SK-N-SH treated with all-trans-retinoic acid at 6 μM for 48 hours (cell line): Measurements from ENCODE around the gene INSIG2.

Experiments used
- ATAC-seq: fragments of 200-7000 bp; cut with Tn5 transposase; 3 replicates; pipeline ENCODE4 v1.9.1; 2020; ENCODE audit warnings: mild to moderate bottlenecking, moderate library complexity
- ARNTL ChIP-seq: fragments of 450-650 bp; formaldehyde crosslinking; IDR thresholded peaks from 2 replicates; pipeline ENCODE4 v1.5.0; 2020; ENCODE audit warnings: low read depth, mild to moderate bottlenecking, moderate library complexity, borderline replicate concordance
- CREB5 ChIP-seq: fragments of 250-450 bp; sonication (Bioruptor Pico); IDR thresholded peaks from 2 replicates; pipeline ENCODE4 v1.5.1; 2020; ENCODE audit warnings: low read depth, mild to moderate bottlenecking, moderate library complexity
- CSDC2 ChIP-seq: fragments of 250-450 bp; sonication (Bioruptor Pico); IDR thresholded peaks from 2 replicates; pipeline ENCODE4 v1.5.0; 2020; ENCODE audit warnings: mild to moderate bottlenecking, moderate library complexity
- ESRRG ChIP-seq: fragments of 250-450 bp; sonication (Bioruptor Pico); IDR thresholded peaks from 2 replicates; pipeline ENCODE4 v1.6.1; 2021; ENCODE audit warnings: mild to moderate bottlenecking
- GLIS3 ChIP-seq: fragments of 250-450 bp; sonication (Bioruptor Pico); IDR thresholded peaks from 2 replicates; pipeline ENCODE4 v1.5.0; 2020; ENCODE audit warnings: mild to moderate bottlenecking, moderate library complexity
- ISL1 ChIP-seq: fragments of 250-450 bp; sonication (Bioruptor Pico); IDR thresholded peaks from 2 replicates; pipeline ENCODE4 v2.1.2; 2022; ENCODE audit warnings: mild to moderate bottlenecking, moderate library complexity
- OSR1 ChIP-seq: fragments of 250-450 bp; sonication (Bioruptor Pico); IDR thresholded peaks from 2 replicates; pipeline ENCODE4 v1.8.0; 2022; ENCODE audit warnings: moderate library complexity, mild to moderate bottlenecking, inconsistent platforms
- PATZ1 ChIP-seq: fragments of 250-450 bp; sonication (Bioruptor Pico); IDR thresholded peaks from 2 replicates; pipeline ENCODE4 v1.8.0; 2020; ENCODE audit warnings: mild to moderate bottlenecking, moderate library complexity, borderline replicate concordance
- POU6F1 ChIP-seq: fragments of 250-450 bp; sonication (Bioruptor Pico); IDR thresholded peaks from 2 replicates; pipeline ENCODE4 v1.8.0; 2021; ENCODE audit warnings: low read depth, mild to moderate bottlenecking, moderate library complexity, borderline replicate concordance
- RARB ChIP-seq: fragments of 250-450 bp; sonication (Bioruptor Pico); IDR thresholded peaks from 2 replicates; pipeline ENCODE4 v1.8.0; 2021; ENCODE audit warnings: mild to moderate bottlenecking, moderate library complexity
- SNAI2 ChIP-seq: fragments of 250-450 bp; sonication (Bioruptor Pico); IDR thresholded peaks from 2 replicates; pipeline ENCODE4 v1.5.0; 2020; ENCODE audit warnings: mild to moderate bottlenecking, moderate library complexity
- TOX ChIP-seq: fragments of 250-450 bp; sonication (Bioruptor Pico); IDR thresholded peaks from 2 replicates; pipeline ENCODE4 v1.8.0; 2021; ENCODE audit warnings: mild to moderate bottlenecking, moderate library complexity, borderline replicate concordance
- TSHZ2 ChIP-seq: fragments of 250-450 bp; sonication (Bioruptor Pico); IDR thresholded peaks from 2 replicates; pipeline ENCODE4 v1.5.0; 2020; ENCODE audit warnings: mild to moderate bottlenecking, moderate library complexity
- ZC3H10 ChIP-seq: fragments of 250-450 bp; sonication (Bioruptor Pico); IDR thresholded peaks from 2 replicates; pipeline ENCODE4 v1.5.1; 2021; ENCODE audit warnings: mild to moderate bottlenecking, moderate library complexity
- ZFP3 ChIP-seq: fragments of 250-450 bp; sonication (Bioruptor Pico); IDR thresholded peaks from 2 replicates; pipeline ENCODE4 v1.5.0; 2020; ENCODE audit warnings: mild to moderate bottlenecking, moderate library complexity
- ZFP30 ChIP-seq: fragments of 450-650 bp; formaldehyde crosslinking; IDR thresholded peaks from 2 replicates; pipeline ENCODE4 v1.5.0; 2022; ENCODE audit warnings: mild to moderate bottlenecking, moderate library complexity
- ZNF565 ChIP-seq: fragments of 450-650 bp; formaldehyde crosslinking; conservative IDR thresholded peaks from 2 replicates; pipeline ENCODE4 v1.5.0; 2020; ENCODE audit warnings: low read depth, mild to moderate bottlenecking, moderate library complexity
- ZNF70 ChIP-seq: fragments of 450-650 bp; formaldehyde crosslinking; IDR thresholded peaks from 2 replicates; pipeline ENCODE4 v1.5.0; 2020; ENCODE audit warnings: mild to moderate bottlenecking, moderate library complexity
- TF ChIP-seq, protein P1 (sequence below): fragments of 250-450 bp; sonication (Bioruptor Pico); IDR thresholded peaks from 2 replicates; pipeline ENCODE4 v1.5.1; 2021; ENCODE audit warnings: mild to moderate bottlenecking, moderate library complexity

Gene INSIG2

DNA sequence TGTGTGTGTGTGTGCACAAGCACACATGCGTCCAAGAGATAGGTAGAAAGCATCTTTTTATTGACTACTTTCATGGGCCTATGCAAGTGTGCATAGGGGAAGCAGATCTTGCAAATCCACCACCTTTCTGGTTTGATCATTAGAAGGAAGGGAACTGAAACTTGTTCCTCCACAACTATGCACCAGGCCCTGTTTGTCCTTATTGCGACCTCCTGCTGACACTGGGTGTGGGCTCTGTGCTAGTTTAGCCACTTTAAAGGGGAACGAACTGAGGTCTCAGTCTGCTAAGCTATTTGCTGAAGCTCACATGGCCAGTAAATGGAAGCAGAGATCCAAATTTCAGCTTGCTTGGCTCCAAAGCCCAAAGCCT lies 32.1 kb upstream of the INSIG2 start (continued):
- TF ChIP-seq TSHZ2 (CRISPR knock-in tag): no peak
- TF ChIP-seq, all 23 proteins: peak for 0

- no peak for ATAC-seq
- TF ChIP-seq TOX (no peak), OSR1 (no peak), ZFP3 (no peak), ARNTL (no peak), SNAI2 (CRISPR knock-in tag) (no peak), ZNF70 (no peak), CREB5 (CRISPR knock-in tag) (no peak), ZC3H10 (CRISPR knock-in tag) (no peak), ZNF565 (CRISPR knock-in tag) (no peak), ISL1 (CRISPR knock-in tag) (no peak), ZFP30 (CRISPR knock-in tag) (no peak), ESRRG (CRISPR knock-in tag) (no peak), RARB (CRISPR knock-in tag) (no peak), CSDC2 (CRISPR knock-in tag) (no peak), PATZ1 (CRISPR knock-in tag) (no peak)
- TF ChIP-seq, protein P1, sequence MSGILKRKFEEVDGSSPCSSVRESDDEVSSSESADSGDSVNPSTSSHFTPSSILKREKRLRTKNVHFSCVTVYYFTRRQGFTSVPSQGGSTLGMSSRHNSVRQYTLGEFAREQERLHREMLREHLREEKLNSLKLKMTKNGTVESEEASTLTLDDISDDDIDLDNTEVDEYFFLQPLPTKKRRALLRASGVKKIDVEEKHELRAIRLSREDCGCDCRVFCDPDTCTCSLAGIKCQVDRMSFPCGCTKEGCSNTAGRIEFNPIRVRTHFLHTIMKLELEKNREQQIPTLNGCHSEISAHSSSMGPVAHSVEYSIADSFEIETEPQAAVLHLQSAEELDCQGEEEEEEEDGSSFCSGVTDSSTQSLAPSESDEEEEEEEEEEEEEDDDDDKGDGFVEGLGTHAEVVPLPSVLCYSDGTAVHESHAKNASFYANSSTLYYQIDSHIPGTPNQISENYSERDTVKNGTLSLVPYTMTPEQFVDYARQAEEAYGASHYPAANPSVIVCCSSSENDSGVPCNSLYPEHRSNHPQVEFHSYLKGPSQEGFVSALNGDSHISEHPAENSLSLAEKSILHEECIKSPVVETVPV (CRISPR knock-in tag): no peak
Measured at GRCh38 chr2:118056801-118057200, 31.5 kb upstream of the INSIG2 start.

- TF ChIP-seq ZNF70 (no peak), ZNF565 (CRISPR knock-in tag) (no peak), TSHZ2 (CRISPR knock-in tag) (no peak), OSR1 (no peak), ZFP30 (CRISPR knock-in tag) (no peak), POU6F1 (CRISPR knock-in tag) (no peak), GLIS3 (no peak), PATZ1 (CRISPR knock-in tag) (no peak), CSDC2 (CRISPR knock-in tag) (no peak), ISL1 (CRISPR knock-in tag) (no peak), ZC3H10 (CRISPR knock-in tag) (no peak)
- TF ChIP-seq, all 23 proteins: peak for 0
- ATAC-seq: no peak
Measured at GRCh38 chr2:118058951-118059350, 29.3 kb upstream of the INSIG2 start.
